H1 (cell line): ENCODE data around the gene WDR48. TPM values are rescaled to one million over a fixed set of nuclear protein-coding genes. Genes with fewer than 3 reads are reported as not detected.

Source experiments
- CTCF ChIA-PET: fragments of 300-600 bp; sonication (Branson Sonifier 250); formaldehyde crosslinking; loops from one replicate; lab custom pipeline; 2021; ENCODE audit not compliant: partially characterized antibody; lab: Charles Lee
- POLR2A ChIA-PET: fragments of 300-600 bp; sonication (Branson Sonifier 250); formaldehyde crosslinking; loops from one replicate; lab custom pipeline; 2021; ENCODE audit warnings: inconsistent platforms; ENCODE audit not compliant: partially characterized antibody; lab: Charles Lee
- DNase-seq, 2 experiments: peaks; one replicate each; pipeline versions ENCODE4 v3.0.0 to v3.0.0-alpha.2; 2010 to 2022; ENCODE audit warnings: low spot score in 2 of 2, low read depth in 1 of 2, mixed read lengths in 1 of 2
- FAIRE-seq: peaks from 2 replicates; lab custom pipeline; 2011; peaks lifted over from hg19 to GRCh38; lab: Jason Lieb, UNC
- H2AFZ ChIP-seq: 2 replicates; pipeline ENCODE4 v1.8.1; 2012; ENCODE audit warnings: low read length, inconsistent platforms
- H2AK5ac ChIP-seq: 2 replicates; pipeline ENCODE4 v1.6.1; 2013; ENCODE audit warnings: low read depth, low read length
- H2BK120ac ChIP-seq: replicated peaks from 2 replicates; pipeline ENCODE3; 2013; ENCODE audit warnings: low read depth, low read length, inconsistent platforms
- H2BK12ac ChIP-seq: 2 replicates; pipeline ENCODE4 v1.6.1; 2013; ENCODE audit warnings: low read depth, low read length
- H2BK15ac ChIP-seq: 2 replicates; pipeline ENCODE4 v1.6.1; 2013; ENCODE audit warnings: low read length
- H2BK20ac ChIP-seq: 2 replicates; pipeline ENCODE4 v1.6.1; 2013; ENCODE audit warnings: low read length
- H2BK5ac ChIP-seq: 2 replicates; pipeline ENCODE4 v1.6.1; 2013; ENCODE audit warnings: low read depth, low read length
- H3K14ac ChIP-seq: 2 replicates; pipeline ENCODE4 v1.6.1; 2013; ENCODE audit warnings: inconsistent platforms; ENCODE audit not compliant: insufficient read length
- H3K18ac ChIP-seq: 2 replicates; pipeline ENCODE4 v1.6.1; 2013; ENCODE audit warnings: low read length; ENCODE audit errors: extremely low read depth
- H3K23ac ChIP-seq: 2 replicates; pipeline ENCODE4 v1.6.1; 2013; ENCODE audit warnings: inconsistent platforms; ENCODE audit not compliant: insufficient read length
- H3K23me2 ChIP-seq: 2 replicates; pipeline ENCODE4 v1.6.1; 2013; ENCODE audit warnings: low read depth, low read length
- H3K27ac ChIP-seq: 2 replicates; pipeline ENCODE4 v1.6.1; 2011; ENCODE audit warnings: low read depth, low read length, inconsistent platforms
- H3K27me3 ChIP-seq, 4 experiments: replicated peaks in 1 of 4; 1 replicate in 1 of 4; 2 replicates in 3 of 4; pipeline versions ENCODE4 v1.6.1 to v1.8.1; 2011 to 2013; ENCODE audit warnings: low read length in 3 of 4, mild to moderate bottlenecking in 3 of 4, inconsistent platforms in 2 of 4, mixed read lengths in 2 of 4, moderate library complexity in 1 of 4; ENCODE audit not compliant: control insufficient read depth in 3 of 4, insufficient read depth in 3 of 4; ENCODE audit errors: extremely low read depth in 1 of 4
- H3K36me3 ChIP-seq, 4 experiments: 2 replicates each; pipeline versions ENCODE4 v1.6.1 to v1.8.1; 2011 to 2013; ENCODE audit warnings: mild to moderate bottlenecking in 4 of 4, low read length in 3 of 4, moderate library complexity in 2 of 4, control low read depth in 1 of 4, inconsistent platforms in 1 of 4; ENCODE audit not compliant: insufficient read depth in 4 of 4, control insufficient read depth in 2 of 4
- H3K4ac ChIP-seq: replicated peaks from 2 replicates; pipeline ENCODE3; 2013; ENCODE audit warnings: low read length, low read depth, mixed read lengths, inconsistent platforms; ENCODE audit not compliant: insufficient read length
- H3K4me1 ChIP-seq, 4 experiments: replicated peaks in 1 of 4; 1 replicate in 1 of 4; 2 replicates in 3 of 4; pipeline versions ENCODE4 v1.6.1 to v1.8.1; 2011 to 2013; ENCODE audit warnings: low read length in 3 of 4, inconsistent platforms in 2 of 4, mixed read lengths in 1 of 4; ENCODE audit not compliant: insufficient read depth in 4 of 4, control insufficient read depth in 3 of 4
- H3K4me2 ChIP-seq, 2 experiments: 2 replicates each; pipeline versions ENCODE4 v1.6.1 to v1.8.1; 2011 to 2013; ENCODE audit warnings: low read depth in 2 of 2, low read length in 2 of 2, control low read depth in 1 of 2, inconsistent platforms in 1 of 2, mild to moderate bottlenecking in 1 of 2; ENCODE audit not compliant: insufficient read depth in 1 of 2
- H3K4me3 ChIP-seq, 4 experiments: fragments of 200-600, 300-600 bp in 1 of 4; sonication (generic), shearing (Covaris generic), sonication (Bioruptor Twin) in 1 of 4; 2 replicates each; pipeline versions ENCODE4 v1.5.1 to v1.8.1; 2011 to 2016; ENCODE audit warnings: low read length in 4 of 4, low read depth in 3 of 4, control low read depth in 2 of 4, inconsistent platforms in 2 of 4, mild to moderate bottlenecking in 2 of 4, mixed read lengths in 1 of 4, moderate library complexity in 1 of 4; ENCODE audit not compliant: insufficient read depth in 2 of 4; ENCODE audit errors: extremely low read depth in 1 of 4
- H3K56ac ChIP-seq: replicated peaks from 2 replicates; pipeline ENCODE3; 2013; ENCODE audit warnings: low read depth, mild to moderate bottlenecking, mixed read lengths, low read length, inconsistent platforms; ENCODE audit not compliant: insufficient read length
- H3K79me1 ChIP-seq: 2 replicates; pipeline ENCODE4 v1.6.1; 2013; ENCODE audit warnings: low read depth, low read length, control low read depth
- H3K79me2 ChIP-seq, 2 experiments: 2 replicates each; pipeline versions ENCODE4 v1.6.1 to v1.8.1; 2012 to 2013; ENCODE audit warnings: low read length in 2 of 2, mild to moderate bottlenecking in 2 of 2, inconsistent platforms in 1 of 2; ENCODE audit not compliant: insufficient read depth in 2 of 2, control insufficient read depth in 1 of 2
- H3K9ac ChIP-seq, 4 experiments: replicated peaks in 1 of 4; 1 replicate in 1 of 4; 2 replicates in 3 of 4; pipeline versions ENCODE4 v1.6.1 to v1.8.1; 2011 to 2013; ENCODE audit warnings: low read depth in 3 of 4, low read length in 3 of 4, control low read depth in 2 of 4, mild to moderate bottlenecking in 2 of 4, moderate library complexity in 2 of 4, inconsistent platforms in 1 of 4; ENCODE audit errors: extremely low read depth in 1 of 4
- H3K9me3 ChIP-seq, 2 experiments: 2 replicates each; pipeline versions ENCODE4 v1.6.1 to v1.8.1; 2012 to 2013; ENCODE audit warnings: mild to moderate bottlenecking in 2 of 2, moderate library complexity in 2 of 2, control low read depth in 1 of 2, inconsistent platforms in 1 of 2, low read depth in 1 of 2, low read length in 1 of 2, mixed read lengths in 1 of 2; ENCODE audit not compliant: insufficient read depth in 2 of 2
- H4K20me1 ChIP-seq, 2 experiments: replicated peaks in 1 of 2; 2 replicates each; pipeline versions ENCODE3 to v1.8.1; 2011 to 2013; ENCODE audit warnings: inconsistent platforms in 2 of 2, low read length in 2 of 2, mild to moderate bottlenecking in 1 of 2; ENCODE audit not compliant: insufficient read depth in 2 of 2, control insufficient read depth in 1 of 2
- H4K5ac ChIP-seq: 2 replicates; pipeline ENCODE4 v1.6.1; 2013; ENCODE audit warnings: low read length, low read depth, mixed read lengths, inconsistent platforms; ENCODE audit not compliant: insufficient read length
- H4K8ac ChIP-seq: 2 replicates; pipeline ENCODE4 v1.8.0; 2013; ENCODE audit warnings: mild to moderate bottlenecking, moderate library complexity, low read length, inconsistent platforms; ENCODE audit not compliant: insufficient read depth; ENCODE audit errors: extremely low read depth
- H4K91ac ChIP-seq: replicated peaks from 2 replicates; pipeline ENCODE3; 2013; ENCODE audit warnings: low read length, mixed read lengths, inconsistent platforms; ENCODE audit not compliant: insufficient read length
- EGR1 ChIP-seq: IDR thresholded peaks from 2 replicates; pipeline ENCODE4 v1.6.1; 2011; ENCODE audit warnings: low read depth, low read length, borderline replicate concordance
- SIRT6 ChIP-seq: IDR thresholded peaks from one replicate; pipeline ENCODE4 v1.7.1; 2012; ENCODE audit warnings: low read length, inconsistent platforms
- SIX5 ChIP-seq: IDR thresholded peaks from 2 replicates; pipeline ENCODE4 v1.6.1; 2011; ENCODE audit warnings: mild to moderate bottlenecking, low read depth, low read length
- SP4 ChIP-seq: IDR thresholded peaks from 2 replicates; pipeline ENCODE4 v1.6.1; 2012; ENCODE audit warnings: low read length, inconsistent platforms
- TBP ChIP-seq: IDR thresholded peaks from 2 replicates; pipeline ENCODE4 v1.6.1; 2011; ENCODE audit warnings: low read depth, low read length, improper control_type of control experiment
- WGBS, 2 experiments: shearing (Covaris generic) in 1 of 2; methylation state at CpG; one replicate each; pipeline versions ENCODE4 v1.1.6 to v1.1.7; 2013 to 2015; ENCODE audit warnings: low lambda C conversion rate in 2 of 2, mixed read lengths in 2 of 2, inconsistent platforms in 1 of 2, low coverage in 1 of 2, missing lambda C conversion rate in 1 of 2; ENCODE audit not compliant: insufficient replicate concordance in 2 of 2, insufficient coverage in 1 of 2, insufficient read length in 1 of 2; ENCODE audit errors: extremely low coverage in 1 of 2, missing lambda C conversion rate in 1 of 2; 5-methylcytosine and 5-hydroxymethylcytosine counted together
- polyA plus RNA-seq, 7 experiments: library from polyadenylated mRNA; depleted of rRNA in 3 of 7; stranded (reverse) in 5 of 7; unstranded in 2 of 7; fragments of >200 nt in 5 of 7; fragments of 200-250 nt in 2 of 7; gene quantifications; 1 replicate in 5 of 7; 2 replicates in 1 of 7; 4 replicates in 1 of 7; pipeline versions ENCODE4 v1.2.1 to v1.2.3, GENCODE V29; 2011 to 2013; ENCODE audit warnings: missing spikeins in 2 of 7, mixed read lengths in 2 of 7
- total RNA-seq: library from RNA; stranded (reverse); fragmentation: NEBNext Ultra II Directional; extraction: Animal tissue kit (Norgen Biotek cat#: 25700); gene quantifications from 2 replicates; pipeline ENCODE4 v1.2.1, GENCODE V29; 2021
- TF ChIP-seq, protein P1 (sequence below): IDR thresholded peaks from 2 replicates; pipeline ENCODE4 v1.6.1; 2011; ENCODE audit warnings: low read depth, mild to moderate bottlenecking, low read length; ENCODE audit not compliant: insufficient read depth

WDR48 gene
- total and polyA plus RNA-seq, 2 of the 8 experiments (the other 6 are each of a cell fraction or from before 2014, with no cell fraction given), result 21.2 to 54.1 TPM

DNA sequence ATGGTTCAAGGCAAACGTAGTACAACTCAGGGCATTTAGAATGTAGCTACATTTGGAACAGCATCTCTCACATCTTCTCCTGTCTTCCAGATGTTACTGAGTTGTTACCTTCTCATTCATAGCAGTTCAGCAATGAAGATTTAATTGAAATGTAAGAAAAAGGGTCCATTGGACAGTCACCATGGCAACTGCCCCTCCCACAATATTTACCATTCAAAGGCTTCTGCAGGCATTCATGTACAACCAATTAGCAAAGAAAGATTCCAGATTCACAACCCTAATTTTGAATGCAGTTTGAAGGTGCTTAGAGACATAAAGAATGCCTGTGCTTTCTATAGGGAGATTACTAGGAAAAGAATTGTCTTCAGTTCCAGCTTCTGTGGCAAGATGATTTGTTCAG, 22.3 kb upstream of the WDR48 start:
- WGBS, 2 experiments, result 88% methylated on average over 1 of the region's 1 CpG; no CpG with 5 or more reads in 1 of the 2 experiments
- Histone ChIP-seq H3K18ac (no peak overlapping the region), H3K4me1 (no peaks in the 10 kb centered on the region), H3K56ac (no peak overlapping the region), H4K91ac (no peak overlapping the region), H2BK12ac (no peak overlapping the region), H3K4me3 (no peak overlapping the region), H2BK20ac (no peak overlapping the region), H4K20me1 (no peaks in the 10 kb centered on the region), H3K23ac (no peak overlapping the region), H3K9ac (no peak overlapping the region), H2BK5ac (no peak overlapping the region), H3K36me3 (no peaks in the 10 kb centered on the region), H2BK15ac (no peak overlapping the region), H3K14ac (no peak overlapping the region), H4K8ac (no peak overlapping the region), H3K79me2 (no peaks in the 10 kb centered on the region), H3K23me2 (no peaks in the 10 kb centered on the region), H2AFZ (no peak overlapping the region), H3K9me3 (no peaks in the 10 kb centered on the region), H2BK120ac (no peak overlapping the region), H3K4ac (no peak overlapping the region), H2AK5ac (no peak overlapping the region), H3K27ac (no peak overlapping the region), H4K5ac (no peak overlapping the region), H3K4me2 (no peak overlapping the region), H3K79me1 (no peaks in the 10 kb centered on the region), H3K27me3 (no peaks in the 10 kb centered on the region)
- CTCF ChIA-PET, result interaction anchor here (0.7 to 7.4 kb wide), 13 partner anchors 9 to 330 kb away, joined by 3 to 60 read pairs (median 5); no protein-coding TSS in a partner anchor
- POLR2A ChIA-PET, result no interaction called here
- no peak for DNase-seq
- TF ChIP-seq SP4 (no peak), TBP (no peak), EGR1 (no peak), SIX5 (no peak), SIRT6 (no peak)
- TF ChIP-seq, protein P1, sequence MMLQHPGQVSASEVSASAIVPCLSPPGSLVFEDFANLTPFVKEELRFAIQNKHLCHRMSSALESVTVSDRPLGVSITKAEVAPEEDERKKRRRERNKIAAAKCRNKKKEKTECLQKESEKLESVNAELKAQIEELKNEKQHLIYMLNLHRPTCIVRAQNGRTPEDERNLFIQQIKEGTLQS, result no peak
- FAIRE-seq, result no peak
